Measurements from ENCODE around the gene CELA1.

- TF ChIP-seq CTCF (IDR thresholded peaks at IDR 0.05; ENCODE audit: insufficient read depth, low read depth, low read length): no peak
- no peak for TF ChIP-seq EZH2 (IDR thresholded peaks at IDR 0.05; ENCODE audit: insufficient read depth, low read length)
Observed at GRCh38 chr12:51370667-51371066, 24.2 kb upstream of the CELA1 start.
